K562 (cell line): ENCODE data around the gene DEF6. TPM values are rescaled to one million over a fixed set of nuclear protein-coding genes. Genes with fewer than 3 reads are reported as not detected.

Experiments
- ATAC-seq: fragments of 200-7000 bp; cut with Tn5 transposase; 3 replicates; pipeline ENCODE4 v1.9.1; 2020; ENCODE audit warnings: moderate library complexity
- BruUV-seq: library from RNA; stranded (reverse); fragments of 400-500 nt; replicated peaks from 2 replicates; lab custom pipeline; 2021; lab: Mats Ljungman, UMichigan
- CTCF ChIA-PET: fragments of 300-600 bp; formaldehyde crosslinking; extraction: SDS; loops from one replicate; lab custom pipeline; 2021; ENCODE audit warnings: low intra/inter-chr PET ratio; lab: Yijun Ruan, JAX
- POLR2A ChIA-PET: fragments of 300-600, 350-650 bp; sonication (Branson Sonifier 250); formaldehyde crosslinking; extraction: SDS; loops from one replicate; lab custom pipeline; 2021; ENCODE audit warnings: antibody characterized with exemption, inconsistent platforms; lab: Yijun Ruan, JAX
- DNase-seq, 4 experiments: peaks; one replicate each; pipeline versions ENCODE4 v3.0.0 to v3.0.0-alpha.2; 2011 to 2018; ENCODE audit warnings: low spot score in 3 of 4, mixed read lengths in 3 of 4; ENCODE audit errors: extremely low read depth in 1 of 4
- FAIRE-seq: peaks from 2 replicates; lab custom pipeline; 2011; peaks lifted over from hg19 to GRCh38; lab: Jason Lieb, UNC
- H2AFZ ChIP-seq: 2 replicates; pipeline ENCODE4 v1.6.0; 2011; ENCODE audit warnings: low read depth, low read length, control low read depth, inconsistent platforms
- H3K27ac ChIP-seq: fragments of 200-600 bp; 3 replicates; pipeline ENCODE4 v1.8.0; 2011; ENCODE audit warnings: low read depth, mild to moderate bottlenecking, control low read depth, inconsistent platforms, low read length, moderate library complexity, mixed read lengths; ENCODE audit errors: extremely low read depth
- H3K27me3 ChIP-seq, 2 experiments: fragments of 300-600 bp in 1 of 2; 2 replicates in 1 of 2; 3 replicates in 1 of 2; pipeline versions ENCODE4 v1.6.0 to v1.8.0; 2011; ENCODE audit warnings: inconsistent platforms in 2 of 2, low read length in 2 of 2, mild to moderate bottlenecking in 1 of 2, mixed read lengths in 1 of 2, moderate library complexity in 1 of 2; ENCODE audit not compliant: control insufficient read depth in 2 of 2, insufficient read depth in 2 of 2
- H3K36me3 ChIP-seq: fragments of 300-600 bp; 3 replicates; pipeline ENCODE4 v1.8.0; 2011; ENCODE audit warnings: mild to moderate bottlenecking, low read length, inconsistent platforms; ENCODE audit not compliant: control insufficient read depth, insufficient read depth
- H3K4me1 ChIP-seq, 2 experiments: fragments of 200-600 bp in 1 of 2; replicated peaks in 1 of 2; 2 replicates in 1 of 2; 3 replicates in 1 of 2; pipeline versions ENCODE4 v1.5.1 to v1.8.0; 2011; ENCODE audit warnings: inconsistent platforms in 2 of 2, low read length in 2 of 2, mild to moderate bottlenecking in 1 of 2, mixed read lengths in 1 of 2, moderate library complexity in 1 of 2; ENCODE audit not compliant: control insufficient read depth in 2 of 2, insufficient read depth in 2 of 2
- H3K4me2 ChIP-seq: 2 replicates; pipeline ENCODE4 v1.6.1; 2011; ENCODE audit warnings: low read length, control low read depth, inconsistent platforms, mixed read lengths; ENCODE audit not compliant: insufficient read depth
- H3K4me3 ChIP-seq: fragments of 200-600 bp; sonication (generic), shearing (Covaris generic); 2 replicates; pipeline ENCODE4 v1.5.1; 2016; ENCODE audit warnings: control low read depth, inconsistent platforms
- H3K79me2 ChIP-seq: fragments of 200-600 bp; 3 replicates; pipeline ENCODE4 v1.8.0; 2011; ENCODE audit warnings: low read length, inconsistent platforms; ENCODE audit not compliant: control insufficient read depth, insufficient read depth
- H3K9ac ChIP-seq, 2 experiments: 2 replicates each; pipeline versions ENCODE4 v1.6.0 to v1.6.1; 2011; ENCODE audit warnings: low read depth in 2 of 2, low read length in 2 of 2, control low read depth in 1 of 2, inconsistent platforms in 1 of 2, mild to moderate bottlenecking in 1 of 2, mixed read lengths in 1 of 2; ENCODE audit not compliant: insufficient read depth in 1 of 2
- H3K9me1 ChIP-seq: one replicate; pipeline ENCODE4 v1.6.0; 2011; ENCODE audit warnings: inconsistent platforms, mild to moderate bottlenecking, low read length, moderate library complexity; ENCODE audit not compliant: control insufficient read depth, insufficient read depth
- H3K9me3 ChIP-seq: replicated peaks from 2 replicates; pipeline ENCODE4 v1.5.1; 2011; ENCODE audit warnings: low read depth, low read length, inconsistent platforms; ENCODE audit not compliant: control insufficient read depth, insufficient read depth
- H4K20me1 ChIP-seq: replicated peaks from 2 replicates; pipeline ENCODE4 v1.6.1; 2011; ENCODE audit warnings: low read length, inconsistent platforms, mixed read lengths; ENCODE audit not compliant: control insufficient read depth, insufficient read depth
- HDAC2 ChIP-seq: fragments of 450-650 bp; IDR thresholded peaks from 2 replicates; pipeline ENCODE4 v1.6.1; 2016; ENCODE audit warnings: mild to moderate bottlenecking
- HDAC6 ChIP-seq: IDR thresholded peaks from 2 replicates; pipeline ENCODE4 v1.6.1; 2012; ENCODE audit warnings: low read depth, mild to moderate bottlenecking, control low read depth, inconsistent platforms, low read length, moderate library complexity
- RBM25 ChIP-seq: fragments of 200-400 bp; formaldehyde crosslinking; IDR thresholded peaks from 2 replicates; pipeline ENCODE4 v1.6.1; 2018; ENCODE audit warnings: low read length, low read depth, moderate library complexity; ENCODE audit not compliant: severe bottlenecking
- SIN3B ChIP-seq: fragments of 450-650 bp; IDR thresholded peaks from 2 replicates; pipeline ENCODE4 v1.6.1; 2017; ENCODE audit warnings: low read depth, mild to moderate bottlenecking, moderate library complexity
- TRIM25 ChIP-seq: fragments of 450-650 bp; IDR thresholded peaks from 2 replicates; pipeline ENCODE4 v1.7.0; 2016; ENCODE audit warnings: borderline replicate concordance
- TSHZ1 ChIP-seq: fragments of 250-450 bp; sonication (Bioruptor Pico); IDR thresholded peaks from 2 replicates; pipeline ENCODE4 v1.4.0; 2020; ENCODE audit warnings: mild to moderate bottlenecking, moderate library complexity
- ZNF133 ChIP-seq: fragments of 250-450 bp; sonication (Bioruptor Pico); IDR thresholded peaks from 2 replicates; pipeline ENCODE4 v1.4.0; 2020; ENCODE audit warnings: mild to moderate bottlenecking
- ZNF584 ChIP-seq: fragments of 200-800 bp; sonication (Bioruptor generic); IDR thresholded peaks from 2 replicates; pipeline ENCODE4 v1.6.1; 2016; ENCODE audit warnings: low read depth, mild to moderate bottlenecking, missing genetic modification characterization, missing compliant biosample characterization
- WGBS: fragments of 100-300 bp; shearing (Covaris generic); methylation state at CpG from one replicate; pipeline ENCODE4 v1.1.6; 2016; ENCODE audit warnings: low coverage, mixed read lengths; ENCODE audit not compliant: insufficient coverage; ENCODE audit errors: missing lambda C conversion rate; 5-methylcytosine and 5-hydroxymethylcytosine counted together
- in situ Hi-C: fragments of 300-500 bp; cut with MboI; formaldehyde crosslinking; loops from 4 replicates; pipeline ENCODE4 v1.15.0; 2018; ENCODE audit warnings: inconsistent platforms, mixed read lengths
- intact Hi-C: fragments of 100-400 bp; cut with micrococcal nuclease; formaldehyde crosslinking; loops from 2 replicates; pipeline ENCODE4 v1.14.2; 2022
- polyA plus RNA-seq, 8 experiments: library from polyadenylated mRNA; depleted of rRNA in 4 of 8; stranded (reverse) in 5 of 8; unstranded in 3 of 8; fragments of >200 nt; fragmentation: Nextera tagmentation in 2 of 8; fragmentation: Illumina TruSeq in 1 of 8; extraction: Ambion mirVana in 2 of 8; extraction: Trizol in 1 of 8; gene quantifications; 2 replicates each; pipeline versions ENCODE4 v1.2.1 to v1.2.3, GENCODE V29; 2011 to 2014; ENCODE audit warnings: inconsistent platforms in 1 of 8, missing spikeins in 1 of 8
- total RNA-seq, 7 experiments: library from RNA; depleted of rRNA in 6 of 7; stranded (reverse); fragments of >200 nt in 6 of 7; fragmentation: Illumina TruSeq in 2 of 7; extraction: Trizol in 2 of 7; gene quantifications; 2 replicates each; pipeline versions ENCODE4 v1.2.1 to v1.2.3, GENCODE V29; 2011 to 2021; ENCODE audit warnings: low replicate concordance in 1 of 7

Gene DEF6
- total and polyA plus RNA-seq, 9 of the 15 experiments (the other 6 are each of a cell fraction or from before 2014, with no cell fraction given): 1.3 to 44.6 (median 22.7) TPM

GRCh38 chr6:35321091-35321490 lies 23.5 kb downstream of the DEF6 start:
- ChIA-PET CTCF (no interaction called here), POLR2A (interaction anchor here (0.6 to 0.9 kb wide), 4 partner anchors 48 to 1182 kb away, joined by 3 to 4 read pairs (median 4); no protein-coding TSS in a partner anchor)
- WGBS: 67% methylated on average over 8 of the region's 8 CpGs
- H3K4me1 ChIP-seq: peaks cover 0 to 14% of the 10 kb centered on the region in 2 experiments; a peak in 1 of 5 replicates
- H4K20me1 ChIP-seq: no peaks in the 10 kb centered on the region
- DNase-seq: no peak
- H3K79me2 ChIP-seq: no peaks in the 10 kb centered on the region
- no peaks in the 10 kb centered on the region for H3K9me3 ChIP-seq
- no peak for ATAC-seq
- peaks cover 31% of the 10 kb centered on the region; the same call in 2 of the 3 replicates for H3K36me3 ChIP-seq
- no peaks in the 10 kb centered on the region for H3K27me3 ChIP-seq
- BruUV-seq: TSS peak; percentile 36
- no peaks in the 10 kb centered on the region for H3K9me1 ChIP-seq
- no peak overlapping the region for H3K27ac ChIP-seq
- FAIRE-seq: no peak
- intact Hi-C loops (no loop called here), in situ Hi-C loops (no loop called here)
- no peak overlapping the region for H2AFZ ChIP-seq
- TF ChIP-seq HDAC6 (no peak), RBM25 (no peak), SIN3B (no peak), TSHZ1 (CRISPR knock-in tag) (no peak), TRIM25 (no peak), ZNF133 (CRISPR knock-in tag) (no peak), ZNF584 (CRISPR knock-in tag) (no peak), HDAC2 (no peak)
- H3K4me3 ChIP-seq: no peak overlapping the region
- H3K9ac ChIP-seq: peak overlapping the region in 1 of 2 experiments; percentile 59; a peak in 1 of 4 replicates
- H3K4me2 ChIP-seq: no peak overlapping the region
